ENCODE results near the gene INMT. TPM values are rescaled to one million over a fixed set of nuclear protein-coding genes. Genes with fewer than 3 reads are reported as not detected.

Gene INMT
- total and polyA plus RNA-seq, 2 experiments from 2014 or later: 0.98 to 4.9 TPM

DNA sequence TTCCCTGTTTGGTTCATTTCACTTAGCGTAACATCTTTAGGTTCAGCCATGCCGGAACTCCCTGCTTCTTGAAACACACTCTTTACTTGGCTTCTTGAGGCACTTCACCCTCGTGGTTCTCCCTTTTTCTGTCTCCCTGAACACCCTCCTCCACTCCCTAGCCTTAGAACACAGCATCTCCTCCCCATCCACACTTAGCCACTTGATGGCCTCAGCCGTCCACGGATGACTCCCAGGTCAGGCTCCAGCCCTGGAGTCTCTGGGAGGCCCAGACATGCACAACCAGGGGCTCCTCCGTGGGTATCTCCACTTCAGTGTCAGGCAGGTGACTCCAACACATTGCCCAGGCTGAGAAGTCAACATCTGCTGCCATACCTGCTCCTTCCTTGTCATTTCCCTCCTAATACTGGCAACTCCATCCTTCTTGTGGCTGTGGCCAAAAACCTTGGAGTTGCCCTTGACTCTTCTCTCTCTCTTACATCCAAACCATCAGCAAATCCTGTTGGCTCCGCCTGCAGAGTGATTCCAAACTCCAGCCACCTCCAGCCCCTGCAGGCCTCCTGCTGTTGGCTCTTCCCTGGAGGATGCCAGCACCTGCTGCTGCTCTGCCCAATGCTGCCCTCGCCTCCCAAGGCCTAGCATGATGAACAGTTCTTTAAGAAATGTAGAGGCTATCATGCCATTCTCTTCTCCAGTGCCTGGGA, 8.4 kb upstream of the INMT start:
- peak; percentile 40 to 77 for DNase-seq (ENCODE audit: low read depth in 1 of 2, low spot score in 1 of 2)
- Histone ChIP-seq H3K36me3 (no peaks in the 10 kb centered on the region), H3K27ac (no peak overlapping the region)

DNA sequence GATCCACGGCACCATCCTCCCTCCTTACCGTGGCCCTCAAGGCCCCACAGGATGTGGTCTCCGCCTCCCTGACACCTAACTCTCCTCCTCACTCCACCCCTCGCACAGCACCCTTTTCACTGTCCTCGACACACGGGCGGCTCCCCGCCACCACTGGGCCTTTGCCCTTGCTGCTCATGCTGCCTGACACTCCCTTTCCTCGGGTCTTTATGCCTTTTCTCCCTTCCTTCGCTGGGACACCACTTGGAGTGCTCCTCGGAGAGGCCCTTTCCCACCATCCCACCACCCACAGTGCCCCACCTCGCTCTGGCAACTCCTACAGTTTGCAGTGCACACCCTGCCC, 7.9 kb upstream of the INMT start:
- H3K4me1 ChIP-seq (ENCODE audit: low read depth): peaks cover 11% of the 10 kb centered on the region
- no peak for DNase-seq (ENCODE audit: low read depth in 1 of 2, low spot score in 1 of 2)
- no peaks in the 10 kb centered on the region for H3K27me3 ChIP-seq
- H3K27ac ChIP-seq: no peak overlapping the region
- TF ChIP-seq CTCF (IDR thresholded peaks at IDR 0.05; ENCODE audit: low read depth, low read length): no peak
- no peak overlapping the region for H3K4me3 ChIP-seq
- H3K36me3 ChIP-seq: no peaks in the 10 kb centered on the region
- no peaks in the 10 kb centered on the region for H3K9me3 ChIP-seq (ENCODE audit: low read depth)

More for the DNA sequence above, 8.4 kb upstream of the INMT start:
- Histone ChIP-seq H3K4me3 (no peak overlapping the region), H3K4me1 (ENCODE audit: low read depth) (peaks cover 6% of the 10 kb centered on the region), H3K27me3 (no peaks in the 10 kb centered on the region), H3K9me3 (ENCODE audit: low read depth) (no peaks in the 10 kb centered on the region)
- peak; percentile 54 for TF ChIP-seq CTCF (IDR thresholded peaks at IDR 0.05; ENCODE audit: low read depth, low read length)

DNA sequence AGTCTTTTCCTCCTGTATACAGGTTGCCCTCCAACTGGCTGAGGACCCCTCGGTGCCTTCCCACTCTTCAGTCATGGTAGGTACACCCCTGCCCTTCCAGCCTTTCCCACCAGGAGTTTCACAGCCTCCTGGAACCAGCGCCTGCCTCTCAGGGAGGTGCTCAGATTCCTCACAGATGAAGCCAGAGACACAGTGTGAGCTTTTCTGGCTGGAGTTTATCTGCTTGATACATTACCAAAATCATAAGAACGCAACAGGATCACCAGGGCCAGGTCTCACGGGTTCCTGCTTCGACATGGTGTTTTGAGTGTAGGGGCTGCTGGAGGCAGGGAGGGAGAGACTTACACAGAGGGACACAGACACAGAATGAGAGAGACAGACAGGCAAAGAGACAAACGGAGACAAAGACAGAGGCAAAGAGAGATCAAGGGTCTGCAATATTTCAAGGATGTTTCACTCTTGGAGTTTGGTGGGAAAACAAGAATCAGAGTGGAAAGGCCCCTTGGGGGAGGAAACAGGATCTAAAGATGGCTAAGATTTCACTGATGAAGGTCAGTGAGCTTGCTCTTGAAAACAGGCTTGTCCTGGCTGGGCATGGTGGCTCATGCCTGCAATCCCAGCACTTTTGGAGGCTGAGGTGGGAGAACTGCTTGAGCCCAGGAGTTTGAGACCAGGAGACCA, 6.5 kb upstream of the INMT start:
- no peaks in the 10 kb centered on the region for H3K27me3 ChIP-seq
- H3K4me3 ChIP-seq: no peak overlapping the region
- no peak for DNase-seq (ENCODE audit: low read depth in 1 of 2, low spot score in 1 of 2)
- H3K4me1 ChIP-seq (ENCODE audit: low read depth): peaks cover 14% of the 10 kb centered on the region
- H3K9me3 ChIP-seq (ENCODE audit: low read depth): no peaks in the 10 kb centered on the region
- TF ChIP-seq CTCF (IDR thresholded peaks at IDR 0.05; ENCODE audit: low read depth, low read length): no peak
- no peak overlapping the region for H3K27ac ChIP-seq
- no peaks in the 10 kb centered on the region for H3K36me3 ChIP-seq

DNA sequence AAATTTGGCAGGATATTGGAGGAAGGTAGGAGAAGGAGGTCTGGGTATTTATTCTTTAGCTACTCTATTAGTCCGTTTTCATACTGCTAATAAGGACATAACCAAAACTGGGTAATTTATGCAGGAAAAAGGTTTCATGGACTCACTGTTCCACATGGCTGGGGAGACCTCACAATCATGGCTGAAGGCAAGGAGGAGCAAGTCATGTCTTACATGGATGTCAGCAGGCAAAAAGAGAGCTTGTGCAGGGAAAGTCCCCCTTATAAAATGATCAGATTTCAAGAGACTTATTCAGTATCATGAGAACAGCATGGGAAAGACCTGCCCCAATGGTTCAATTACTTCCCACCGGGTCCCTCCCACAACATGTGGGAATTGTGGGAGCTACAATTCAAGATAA, 1.9 kb upstream of the INMT start:
- H3K4me1 ChIP-seq (ENCODE audit: low read depth): peaks cover 14% of the 10 kb centered on the region
- H3K27ac ChIP-seq: no peak overlapping the region
- no peak for DNase-seq (ENCODE audit: low read depth in 1 of 2, low spot score in 1 of 2)
- no peaks in the 10 kb centered on the region for H3K36me3 ChIP-seq
- H3K4me3 ChIP-seq: no peak overlapping the region
- no peak for TF ChIP-seq CTCF (IDR thresholded peaks at IDR 0.05; ENCODE audit: low read depth, low read length)
- H3K27me3 ChIP-seq: no peaks in the 10 kb centered on the region
- no peaks in the 10 kb centered on the region for H3K9me3 ChIP-seq (ENCODE audit: low read depth)

GRCh38 chr7:30750683-30751650, 968 bp upstream of the INMT start:
- no peaks in the 10 kb centered on the region for H3K9me3 ChIP-seq (ENCODE audit: low read depth)
- H3K4me3 ChIP-seq: no peak overlapping the region
- DNase-seq (ENCODE audit: low read depth in 1 of 2, low spot score in 1 of 2): peak in 1 of 2 donors; percentile 98
- H3K27ac ChIP-seq: no peak overlapping the region
- H3K36me3 ChIP-seq: no peaks in the 10 kb centered on the region
- no peak for TF ChIP-seq CTCF (IDR thresholded peaks at IDR 0.05; ENCODE audit: low read depth, low read length)
- H3K4me1 ChIP-seq (ENCODE audit: low read depth): peaks cover 14% of the 10 kb centered on the region
- H3K27me3 ChIP-seq: no peaks in the 10 kb centered on the region

Measured in cardiac muscle cell (in vitro differentiated cells and primary cell).